HUDEP-2 (cell line): ENCODE measurements around the gene DHRS4L2.
"Not testable (repeated sequence)": the region's sequence is repeated elsewhere in the genome, so short reads cannot be mapped to it uniquely, and the experiment has no call there.

Experiments used
- DNase-seq, 76 experiments: peaks; one replicate each; lab custom pipeline; 2025; ENCODE audit not compliant: unreplicated experiment in 76 of 76; lab: John Stamatoyannopoulos, UW

The DHRS4L2 gene

GRCh38 chr14:24013654-24014514, 25.2 kb downstream of the DHRS4L2 start:
- DNase-seq, result peak in 52 of 76 experiments; percentile 3 to 78 (median 46)

DNA sequence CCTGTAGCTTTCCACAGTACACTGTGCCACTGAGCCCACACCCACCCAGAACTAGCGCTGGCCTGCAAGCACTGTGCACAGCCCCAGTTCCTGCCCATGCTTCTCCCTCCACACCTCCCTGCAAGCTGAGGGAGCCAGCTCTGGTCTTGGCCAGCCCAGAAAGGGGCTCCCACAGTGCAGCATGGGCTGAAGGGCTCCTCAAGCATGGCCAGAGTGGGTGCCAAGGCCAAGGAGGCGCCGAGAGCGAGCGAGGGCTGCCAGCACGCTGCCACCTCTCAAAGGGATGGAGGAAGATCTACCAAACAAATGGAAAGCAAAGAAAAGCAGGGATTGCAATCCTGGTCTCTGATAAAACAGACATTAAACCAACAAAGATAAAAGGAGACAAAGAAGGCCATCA, 27.0 kb downstream of the DHRS4L2 start:
- DNase-seq, result not testable (repeated sequence)

DNA sequence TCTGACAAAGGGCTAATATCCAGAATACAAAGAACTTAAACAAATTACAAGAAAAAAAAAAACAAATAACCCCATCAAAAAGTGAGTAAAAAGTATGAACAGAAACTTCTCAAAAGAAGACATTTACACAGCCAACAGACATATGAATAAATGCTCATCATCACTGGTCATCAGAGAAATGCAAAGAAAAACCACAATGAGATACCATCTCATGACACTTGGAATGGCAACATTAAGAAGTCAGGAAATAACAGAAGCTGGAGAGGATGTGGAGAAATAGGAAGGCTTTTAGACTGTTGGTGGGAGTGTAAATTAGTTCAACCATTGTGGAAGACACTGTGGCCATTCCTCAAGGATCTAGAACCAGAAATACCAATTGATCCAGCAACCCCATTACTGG, 30.2 kb downstream of the DHRS4L2 start:
- not testable (repeated sequence) for DNase-seq

GRCh38 chr14:24019944-24020343, 31.2 kb downstream of the DHRS4L2 start:
- peak in 2 of 76 experiments; percentile 1 to 6 for DNase-seq

DNA sequence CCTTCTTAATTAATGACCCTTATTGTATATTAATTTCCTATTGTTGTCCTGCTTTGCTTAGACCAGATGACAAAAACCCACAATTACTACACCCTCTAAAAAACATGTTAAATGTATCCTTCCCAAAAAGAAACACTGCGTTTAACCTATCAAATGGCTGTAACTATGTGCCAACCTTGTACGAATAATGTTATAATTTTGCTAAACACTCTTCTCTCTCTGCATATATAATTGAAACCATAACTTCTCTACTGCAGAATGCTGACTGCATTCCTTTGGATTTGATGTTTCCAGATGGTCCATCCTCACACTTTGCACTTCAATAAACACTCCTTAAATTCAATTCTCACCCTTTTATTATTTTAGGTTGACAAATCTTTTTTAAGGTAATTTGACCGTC, 31.8 kb downstream of the DHRS4L2 start:
- not testable (repeated sequence) for DNase-seq

- not testable (repeated sequence) for DNase-seq
These were observed 36.2 kb downstream of the DHRS4L2 start for GRCh38 chr14:24024939-24025418.

DNA sequence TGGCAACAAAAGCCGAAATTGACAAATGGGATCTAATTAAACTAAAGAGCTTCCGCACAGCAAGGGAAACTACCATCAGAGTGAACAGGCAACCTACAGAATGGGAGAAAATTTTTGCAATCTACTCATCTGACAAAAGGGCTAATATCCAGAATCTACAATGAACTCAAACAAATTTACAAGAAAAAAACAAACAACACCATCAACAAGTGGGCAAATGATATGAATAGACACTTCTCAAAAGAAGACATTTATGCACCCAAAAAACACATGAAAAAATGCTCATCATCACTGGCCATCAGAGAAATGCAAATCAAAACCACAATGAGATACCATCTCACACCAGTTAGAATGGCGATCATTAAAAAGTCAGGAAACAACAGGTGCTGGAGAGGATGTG, 41.0 kb downstream of the DHRS4L2 start:
- not testable (repeated sequence) for DNase-seq

DNA sequence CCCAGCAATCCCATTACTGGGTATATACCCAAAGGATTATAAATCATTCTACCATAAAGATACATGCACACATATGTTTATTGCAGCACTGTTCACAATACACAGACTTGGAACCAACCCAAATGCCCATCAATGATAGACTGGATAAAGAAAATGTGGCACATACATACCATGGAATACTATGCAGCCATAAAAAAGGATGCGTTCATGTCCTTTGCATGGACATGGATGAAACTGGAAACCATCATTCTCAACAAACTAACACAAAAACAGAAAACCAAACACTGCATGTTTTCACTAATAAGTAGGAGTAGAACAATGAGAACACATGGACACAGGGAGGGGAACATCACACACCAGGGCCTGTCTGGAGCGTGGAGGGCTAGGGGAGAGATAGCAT, 42.6 kb downstream of the DHRS4L2 start:
- not testable (repeated sequence) for DNase-seq

GRCh38 chr14:24032727-24033418, 44.1 kb downstream of the DHRS4L2 start:
- peak in 18 of 76 experiments; percentile 15 to 89 (median 56) for DNase-seq

DNA sequence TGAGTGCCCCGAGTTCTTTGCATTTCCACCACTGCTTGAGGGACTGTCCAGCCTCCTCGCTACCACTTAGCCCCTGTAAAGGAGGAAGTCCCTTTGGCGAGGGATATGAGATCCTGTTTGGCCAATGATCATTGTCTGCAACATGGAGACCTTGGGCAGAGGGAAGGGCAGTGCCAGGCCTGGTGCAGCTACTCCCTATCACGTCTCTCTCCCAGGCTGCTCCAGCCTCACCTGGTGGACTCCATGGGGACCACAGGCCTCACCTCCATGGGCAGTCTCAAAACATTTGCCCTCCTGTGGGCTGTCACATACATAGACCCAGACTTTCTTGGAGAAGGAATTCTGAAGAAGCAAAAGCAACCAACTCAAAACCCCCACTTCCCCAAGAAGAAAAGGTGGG, 47.0 kb downstream of the DHRS4L2 start:
- DNase-seq, result peak in 1 of 76 experiments; percentile 57

- peak in 75 of 76 experiments; percentile 34 to 89 (median 80) for DNase-seq
These were observed 47.6 kb downstream of the DHRS4L2 start for GRCh38 chr14:24036169-24036962.

DNA sequence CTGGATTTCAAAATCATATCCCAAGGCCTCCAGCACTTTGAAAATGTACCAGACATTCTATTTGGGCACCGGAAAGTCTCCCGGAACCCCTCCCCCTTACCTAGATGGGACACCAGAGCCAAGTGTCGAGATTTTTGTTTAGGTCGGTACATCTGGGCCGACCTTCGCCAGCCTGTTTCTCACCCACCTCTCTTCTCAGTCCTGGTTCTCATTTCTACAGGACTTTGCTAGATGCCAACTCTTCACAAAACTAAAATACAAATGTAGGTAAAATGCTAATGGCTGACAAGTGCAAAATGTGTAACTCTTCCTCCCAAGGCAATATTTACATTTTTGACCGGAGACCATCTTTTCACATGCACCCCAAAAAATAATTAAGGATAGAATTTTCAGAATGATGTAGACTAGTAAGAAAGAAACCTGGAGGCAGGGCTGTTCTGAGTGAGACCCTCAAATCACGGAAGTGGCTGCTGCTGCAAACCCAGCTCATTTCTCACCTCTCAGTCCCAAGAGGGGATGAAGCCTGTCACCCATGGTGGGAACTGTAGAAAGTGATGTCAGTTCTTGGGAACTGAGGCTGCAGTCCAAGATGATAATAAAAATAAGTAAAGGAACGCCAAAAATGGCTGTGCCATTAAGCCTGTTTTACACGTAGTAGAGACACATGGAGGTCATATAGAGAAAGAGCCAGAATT, 48.4 kb downstream of the DHRS4L2 start:
- DNase-seq, result not testable (repeated sequence)

GRCh38 chr14:24037658-24038037, 48.9 kb downstream of the DHRS4L2 start:
- DNase-seq, result no peak

DNA sequence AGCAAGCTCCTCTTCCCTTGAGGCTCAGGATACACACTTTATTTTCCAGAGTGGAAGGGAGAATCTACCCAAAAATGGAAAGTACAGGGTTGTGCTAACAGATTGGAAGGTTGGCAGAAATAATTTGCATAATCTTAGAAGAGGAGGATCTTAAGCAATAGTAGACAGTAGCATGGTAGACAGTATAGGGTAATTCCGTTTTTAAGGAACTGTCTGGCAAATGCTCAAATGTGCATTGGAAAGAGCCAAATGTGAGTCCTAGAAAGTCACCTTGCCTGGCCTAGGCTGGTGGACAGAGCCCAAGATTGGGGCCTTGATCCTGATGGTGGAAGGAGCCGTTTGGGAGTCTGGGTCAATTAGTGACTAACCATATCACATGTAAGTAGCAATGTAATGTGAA, 50.0 kb downstream of the DHRS4L2 start:
- DNase-seq, result no peak

- no peak for DNase-seq
These were observed 52.0 kb downstream of the DHRS4L2 start for GRCh38 chr14:24040692-24041091.

DNA sequence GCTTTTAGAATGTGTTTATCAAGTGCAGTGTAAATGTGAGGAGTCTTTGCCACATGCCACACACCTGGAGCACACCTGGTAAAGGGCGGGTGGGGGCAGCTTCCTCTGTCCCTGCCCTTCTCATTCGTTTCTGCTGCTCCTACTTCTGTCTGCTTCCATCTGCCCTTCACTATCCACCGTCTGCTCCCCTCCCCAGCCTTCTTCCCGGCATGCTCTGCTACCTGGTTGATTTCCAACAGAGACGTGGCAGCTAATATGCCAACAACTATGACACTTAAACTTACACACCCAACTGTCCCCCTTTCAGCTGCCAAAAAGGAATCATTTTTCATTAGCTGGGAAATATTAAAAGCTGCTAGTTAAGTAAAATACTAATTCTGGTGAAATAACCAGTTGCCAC, 54.0 kb downstream of the DHRS4L2 start:
- no peak for DNase-seq

- DNase-seq, result not testable (repeated sequence)
These were observed 60.3 kb downstream of the DHRS4L2 start for GRCh38 chr14:24049002-24049401.

- DNase-seq, result not testable (repeated sequence)
These were observed 62.0 kb downstream of the DHRS4L2 start for GRCh38 chr14:24050753-24051152.

- no peak for DNase-seq
These were observed 62.6 kb downstream of the DHRS4L2 start for GRCh38 chr14:24051176-24051788.
